Measurements from ENCODE around the gene TMIGD2. TPM values are rescaled to one million over a fixed set of nuclear protein-coding genes. Genes with fewer than 3 reads are reported as not detected.

The TMIGD2 gene
- polyA plus RNA-seq, 3 donors = 0.14 to 0.28 TPM; not detected in 1

GRCh38 chr19:4327252-4327876 is 25.2 kb upstream of the TMIGD2 start:
- no peak for DNase-seq (ENCODE audit: low read depth in 3 of 3, low spot score in 2 of 3)

GRCh38 chr19:4326837-4327251 is 24.7 kb upstream of the TMIGD2 start:
- DNase-seq (ENCODE audit: low read depth in 3 of 3, low spot score in 2 of 3) = no peak

- DNase-seq (ENCODE audit: low read depth in 3 of 3, low spot score in 2 of 3) = no peak
Observed at GRCh38 chr19:4326215-4326836, 24.1 kb upstream of the TMIGD2 start.

GRCh38 chr19:4324228-4324627 is 22.0 kb upstream of the TMIGD2 start:
- no peak for DNase-seq (ENCODE audit: low read depth in 3 of 3, low spot score in 2 of 3)

GRCh38 chr19:4323692-4324091 is 21.5 kb upstream of the TMIGD2 start:
- no peak for DNase-seq (ENCODE audit: low read depth in 3 of 3, low spot score in 2 of 3)

GRCh38 chr19:4322942-4323665 is 20.9 kb upstream of the TMIGD2 start:
- no peak for DNase-seq (ENCODE audit: low read depth in 3 of 3, low spot score in 2 of 3)

GRCh38 chr19:4320419-4320818 is 18.2 kb upstream of the TMIGD2 start:
- no peak for DNase-seq (ENCODE audit: low read depth in 3 of 3, low spot score in 2 of 3)

- no peak for DNase-seq (ENCODE audit: low read depth in 3 of 3, low spot score in 2 of 3)
Observed at GRCh38 chr19:4319067-4319718, 17.0 kb upstream of the TMIGD2 start.

- no peak for DNase-seq (ENCODE audit: low read depth in 3 of 3, low spot score in 2 of 3)
Observed at GRCh38 chr19:4318460-4318859, 16.3 kb upstream of the TMIGD2 start.

- DNase-seq (ENCODE audit: low read depth in 3 of 3, low spot score in 2 of 3) = no peak
Observed at GRCh38 chr19:4316956-4317355, 14.8 kb upstream of the TMIGD2 start.

GRCh38 chr19:4313847-4314490 is 11.8 kb upstream of the TMIGD2 start:
- DNase-seq (ENCODE audit: low read depth in 3 of 3, low spot score in 2 of 3) = no peak

- DNase-seq (ENCODE audit: low read depth in 3 of 3, low spot score in 2 of 3) = no peak
Observed at GRCh38 chr19:4310247-4311121, 8.3 kb upstream of the TMIGD2 start.

GRCh38 chr19:4305659-4306058 is 3.5 kb upstream of the TMIGD2 start:
- DNase-seq (ENCODE audit: low read depth in 3 of 3, low spot score in 2 of 3) = no peak

GRCh38 chr19:4305257-4305612 is 3.0 kb upstream of the TMIGD2 start:
- DNase-seq (ENCODE audit: low read depth in 3 of 3, low spot score in 2 of 3) = no peak

- no peak for DNase-seq (ENCODE audit: low read depth in 3 of 3, low spot score in 2 of 3)
Observed at GRCh38 chr19:4304538-4305256, 2.5 kb upstream of the TMIGD2 start, which contains the start of gene FSD1. Gene FSD1, plus strand, starts transcription at chr19:4304598. Its CDS starts 149 bp downstream, at chr19:4304747.

GRCh38 chr19:4303819-4304537 is 1.8 kb upstream of the TMIGD2 start:
- DNase-seq (ENCODE audit: low read depth in 3 of 3, low spot score in 2 of 3) = no peak

GRCh38 chr19:4301590-4302242 is 473 bp downstream of the TMIGD2 start:
- no peak for DNase-seq (ENCODE audit: low read depth in 3 of 3, low spot score in 2 of 3)

GRCh38 chr19:4300589-4300988 is 1.6 kb downstream of the TMIGD2 start:
- no peak for DNase-seq (ENCODE audit: low read depth in 3 of 3, low spot score in 2 of 3)

Measured in right renal cortex interstitium (tissue), 3 donors.